ENCODE measurements around the gene SMARCA4.

- TF ChIP-seq, protein P1, sequence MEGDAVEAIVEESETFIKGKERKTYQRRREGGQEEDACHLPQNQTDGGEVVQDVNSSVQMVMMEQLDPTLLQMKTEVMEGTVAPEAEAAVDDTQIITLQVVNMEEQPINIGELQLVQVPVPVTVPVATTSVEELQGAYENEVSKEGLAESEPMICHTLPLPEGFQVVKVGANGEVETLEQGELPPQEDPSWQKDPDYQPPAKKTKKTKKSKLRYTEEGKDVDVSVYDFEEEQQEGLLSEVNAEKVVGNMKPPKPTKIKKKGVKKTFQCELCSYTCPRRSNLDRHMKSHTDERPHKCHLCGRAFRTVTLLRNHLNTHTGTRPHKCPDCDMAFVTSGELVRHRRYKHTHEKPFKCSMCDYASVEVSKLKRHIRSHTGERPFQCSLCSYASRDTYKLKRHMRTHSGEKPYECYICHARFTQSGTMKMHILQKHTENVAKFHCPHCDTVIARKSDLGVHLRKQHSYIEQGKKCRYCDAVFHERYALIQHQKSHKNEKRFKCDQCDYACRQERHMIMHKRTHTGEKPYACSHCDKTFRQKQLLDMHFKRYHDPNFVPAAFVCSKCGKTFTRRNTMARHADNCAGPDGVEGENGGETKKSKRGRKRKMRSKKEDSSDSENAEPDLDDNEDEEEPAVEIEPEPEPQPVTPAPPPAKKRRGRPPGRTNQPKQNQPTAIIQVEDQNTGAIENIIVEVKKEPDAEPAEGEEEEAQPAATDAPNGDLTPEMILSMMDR (IDR thresholded peaks at IDR 0.05): no peak
- no peak for TF ChIP-seq POLR2AphosphoS5 (IDR thresholded peaks at IDR 0.05; ENCODE audit: low read depth, low read length)
- TF ChIP-seq, protein P2, sequence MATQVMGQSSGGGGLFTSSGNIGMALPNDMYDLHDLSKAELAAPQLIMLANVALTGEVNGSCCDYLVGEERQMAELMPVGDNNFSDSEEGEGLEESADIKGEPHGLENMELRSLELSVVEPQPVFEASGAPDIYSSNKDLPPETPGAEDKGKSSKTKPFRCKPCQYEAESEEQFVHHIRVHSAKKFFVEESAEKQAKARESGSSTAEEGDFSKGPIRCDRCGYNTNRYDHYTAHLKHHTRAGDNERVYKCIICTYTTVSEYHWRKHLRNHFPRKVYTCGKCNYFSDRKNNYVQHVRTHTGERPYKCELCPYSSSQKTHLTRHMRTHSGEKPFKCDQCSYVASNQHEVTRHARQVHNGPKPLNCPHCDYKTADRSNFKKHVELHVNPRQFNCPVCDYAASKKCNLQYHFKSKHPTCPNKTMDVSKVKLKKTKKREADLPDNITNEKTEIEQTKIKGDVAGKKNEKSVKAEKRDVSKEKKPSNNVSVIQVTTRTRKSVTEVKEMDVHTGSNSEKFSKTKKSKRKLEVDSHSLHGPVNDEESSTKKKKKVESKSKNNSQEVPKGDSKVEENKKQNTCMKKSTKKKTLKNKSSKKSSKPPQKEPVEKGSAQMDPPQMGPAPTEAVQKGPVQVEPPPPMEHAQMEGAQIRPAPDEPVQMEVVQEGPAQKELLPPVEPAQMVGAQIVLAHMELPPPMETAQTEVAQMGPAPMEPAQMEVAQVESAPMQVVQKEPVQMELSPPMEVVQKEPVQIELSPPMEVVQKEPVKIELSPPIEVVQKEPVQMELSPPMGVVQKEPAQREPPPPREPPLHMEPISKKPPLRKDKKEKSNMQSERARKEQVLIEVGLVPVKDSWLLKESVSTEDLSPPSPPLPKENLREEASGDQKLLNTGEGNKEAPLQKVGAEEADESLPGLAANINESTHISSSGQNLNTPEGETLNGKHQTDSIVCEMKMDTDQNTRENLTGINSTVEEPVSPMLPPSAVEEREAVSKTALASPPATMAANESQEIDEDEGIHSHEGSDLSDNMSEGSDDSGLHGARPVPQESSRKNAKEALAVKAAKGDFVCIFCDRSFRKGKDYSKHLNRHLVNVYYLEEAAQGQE (IDR thresholded peaks at IDR 0.05; ENCODE audit: insufficient read depth in 1 of 2, low read depth in 2 of 2, low read length in 1 of 2): no peak
- no peak for TF ChIP-seq TCF7L2 (IDR thresholded peaks at IDR 0.05; ENCODE audit: low read depth, low read length)
- no peak for TF ChIP-seq SIN3A (IDR thresholded peaks at IDR 0.05; ENCODE audit: borderline replicate concordance, insufficient read depth, low read depth, low read length)
Measured at GRCh38 chr19:10979951-10980381, 19.1 kb downstream of the SMARCA4 start.

Data from Panc1 (cell line).